ENCODE data around the gene TOM1L1.

Gene TOM1L1

DNA sequence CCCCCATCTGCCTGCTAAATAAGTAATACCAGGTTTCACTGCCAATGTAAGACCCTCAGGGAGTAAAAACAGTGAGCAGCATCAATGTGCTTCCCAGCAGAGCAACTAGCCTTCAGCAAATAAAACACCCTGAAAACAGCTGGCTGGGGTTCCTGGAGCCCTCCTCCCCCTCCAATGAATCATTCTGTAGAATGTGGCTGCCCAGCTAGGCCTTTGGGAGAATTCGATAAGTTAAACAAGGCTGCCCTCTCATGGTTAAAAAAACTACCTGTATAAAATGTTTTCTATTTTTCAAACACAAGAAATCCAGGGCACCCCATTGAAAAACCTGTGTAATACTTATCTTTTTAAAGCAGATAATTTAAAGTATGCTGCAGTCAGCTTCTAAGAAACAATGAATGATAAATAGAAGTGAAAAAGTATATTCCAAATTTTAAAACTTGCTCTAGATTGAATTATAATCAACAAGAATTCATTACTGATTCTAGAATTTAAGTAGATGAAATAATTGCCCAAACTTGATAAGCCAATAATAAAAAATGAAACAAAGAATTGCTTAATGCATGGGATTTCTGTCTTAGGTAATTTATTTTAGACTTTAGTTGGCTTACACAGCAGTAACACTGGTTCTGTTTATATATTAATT, 9.4 kb upstream of the TOM1L1 start:
- Histone ChIP-seq H3K36me3 (ENCODE audit: control insufficient read depth in 2 of 2, insufficient read depth in 1 of 2, low read length in 2 of 2) (no peaks in the 10 kb centered on the region), H3K9me3 (ENCODE audit: control insufficient read depth, insufficient read depth, low read depth, low read length) (no peaks in the 10 kb centered on the region), H3K4me3 (ENCODE audit: low read depth, low read length) (no peak overlapping the region), H3K4me1 (ENCODE audit: control insufficient read depth, insufficient read depth, low read length) (no peaks in the 10 kb centered on the region), H3K27ac (ENCODE audit: extremely low read depth, low read depth, low read length) (no peak overlapping the region)
- ChIA-PET POLR2A (no interaction called here), CTCF (interaction anchor here (0.5 to 1.6 kb wide), 11 partner anchors 8 to 1851 kb away, joined by 3 to 5 read pairs (median 3); no protein-coding TSS in a partner anchor)
- TF ChIP-seq ZNF521 (tag by site-specific recombination; IDR thresholded peaks at IDR 0.05) (no peak), ZNF654 (tag by site-specific recombination; IDR thresholded peaks at IDR 0.05; ENCODE audit: low read depth) (peak; percentile 79)

DNA sequence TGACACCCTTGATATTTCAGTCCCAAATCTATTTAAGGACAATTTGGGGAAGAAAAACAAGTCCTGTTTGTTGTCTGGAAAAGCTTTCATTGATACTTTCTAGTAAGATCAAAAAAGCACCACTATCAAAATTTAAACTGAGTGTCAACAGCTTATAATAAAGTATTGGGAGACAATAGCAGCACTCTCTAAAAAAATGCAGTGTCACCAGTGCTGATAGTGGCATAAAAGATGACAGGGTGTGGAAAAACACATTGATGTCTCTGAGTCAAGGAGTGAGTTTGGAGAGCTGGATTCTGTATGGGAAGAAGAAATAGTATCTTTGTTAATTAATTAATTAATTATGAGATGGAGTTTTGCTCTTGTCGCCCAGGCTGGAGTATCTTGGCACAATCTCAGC, 8.3 kb upstream of the TOM1L1 start:
- H3K27ac ChIP-seq (ENCODE audit: extremely low read depth, low read depth, low read length), result no peak overlapping the region
- H3K9me3 ChIP-seq (ENCODE audit: control insufficient read depth, insufficient read depth, low read depth, low read length), result no peaks in the 10 kb centered on the region
- no peaks in the 10 kb centered on the region for H3K4me1 ChIP-seq (ENCODE audit: control insufficient read depth, insufficient read depth, low read length)
- ChIA-PET CTCF (interaction anchor here (0.6 kb wide), 1 partner anchor 1025 kb away, joined by 5 read pairs; no protein-coding TSS in a partner anchor), POLR2A (no interaction called here)
- no peaks in the 10 kb centered on the region for H3K36me3 ChIP-seq (ENCODE audit: control insufficient read depth in 2 of 2, insufficient read depth in 1 of 2, low read length in 2 of 2)
- H3K4me3 ChIP-seq (ENCODE audit: low read depth, low read length), result no peak overlapping the region
- no peak for TF ChIP-seq ZNF133 (tag by site-specific recombination; IDR thresholded peaks at IDR 0.05)
- no peak for TF ChIP-seq KLF1 (tag by site-specific recombination; IDR thresholded peaks at IDR 0.05)
- TF ChIP-seq ZNF621 (tag by site-specific recombination; IDR thresholded peaks at IDR 0.05), result no peak
- no peak for TF ChIP-seq HOXD13 (CRISPR knock-in tag; IDR thresholded peaks at IDR 0.05; ENCODE audit: borderline replicate concordance)
- TF ChIP-seq, protein P1, sequence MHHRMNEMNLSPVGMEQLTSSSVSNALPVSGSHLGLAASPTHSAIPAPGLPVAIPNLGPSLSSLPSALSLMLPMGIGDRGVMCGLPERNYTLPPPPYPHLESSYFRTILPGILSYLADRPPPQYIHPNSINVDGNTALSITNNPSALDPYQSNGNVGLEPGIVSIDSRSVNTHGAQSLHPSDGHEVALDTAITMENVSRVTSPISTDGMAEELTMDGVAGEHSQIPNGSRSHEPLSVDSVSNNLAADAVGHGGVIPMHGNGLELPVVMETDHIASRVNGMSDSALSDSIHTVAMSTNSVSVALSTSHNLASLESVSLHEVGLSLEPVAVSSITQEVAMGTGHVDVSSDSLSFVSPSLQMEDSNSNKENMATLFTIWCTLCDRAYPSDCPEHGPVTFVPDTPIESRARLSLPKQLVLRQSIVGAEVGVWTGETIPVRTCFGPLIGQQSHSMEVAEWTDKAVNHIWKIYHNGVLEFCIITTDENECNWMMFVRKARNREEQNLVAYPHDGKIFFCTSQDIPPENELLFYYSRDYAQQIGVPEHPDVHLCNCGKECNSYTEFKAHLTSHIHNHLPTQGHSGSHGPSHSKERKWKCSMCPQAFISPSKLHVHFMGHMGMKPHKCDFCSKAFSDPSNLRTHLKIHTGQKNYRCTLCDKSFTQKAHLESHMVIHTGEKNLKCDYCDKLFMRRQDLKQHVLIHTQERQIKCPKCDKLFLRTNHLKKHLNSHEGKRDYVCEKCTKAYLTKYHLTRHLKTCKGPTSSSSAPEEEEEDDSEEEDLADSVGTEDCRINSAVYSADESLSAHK (tag by site-specific recombination; IDR thresholded peaks at IDR 0.05), result no peak
- TF ChIP-seq EGR2 (tag by site-specific recombination; IDR thresholded peaks at IDR 0.05; ENCODE audit: low read depth), result no peak
- no peak for TF ChIP-seq ZNF248 (tag by site-specific recombination; IDR thresholded peaks at IDR 0.05)
- no peak for TF ChIP-seq ZNF23 (tag by site-specific recombination; IDR thresholded peaks at IDR 0.05; ENCODE audit: borderline replicate concordance)
- no peak for TF ChIP-seq ZNF394 (tag by site-specific recombination; IDR thresholded peaks at IDR 0.05; ENCODE audit: borderline replicate concordance)
- no peak for TF ChIP-seq ZNF529 (tag by site-specific recombination; IDR thresholded peaks at IDR 0.05; ENCODE audit: insufficient replicate concordance)
- no peak for TF ChIP-seq KLF8 (tag by site-specific recombination; IDR thresholded peaks at IDR 0.05)
- TF ChIP-seq, protein P2, sequence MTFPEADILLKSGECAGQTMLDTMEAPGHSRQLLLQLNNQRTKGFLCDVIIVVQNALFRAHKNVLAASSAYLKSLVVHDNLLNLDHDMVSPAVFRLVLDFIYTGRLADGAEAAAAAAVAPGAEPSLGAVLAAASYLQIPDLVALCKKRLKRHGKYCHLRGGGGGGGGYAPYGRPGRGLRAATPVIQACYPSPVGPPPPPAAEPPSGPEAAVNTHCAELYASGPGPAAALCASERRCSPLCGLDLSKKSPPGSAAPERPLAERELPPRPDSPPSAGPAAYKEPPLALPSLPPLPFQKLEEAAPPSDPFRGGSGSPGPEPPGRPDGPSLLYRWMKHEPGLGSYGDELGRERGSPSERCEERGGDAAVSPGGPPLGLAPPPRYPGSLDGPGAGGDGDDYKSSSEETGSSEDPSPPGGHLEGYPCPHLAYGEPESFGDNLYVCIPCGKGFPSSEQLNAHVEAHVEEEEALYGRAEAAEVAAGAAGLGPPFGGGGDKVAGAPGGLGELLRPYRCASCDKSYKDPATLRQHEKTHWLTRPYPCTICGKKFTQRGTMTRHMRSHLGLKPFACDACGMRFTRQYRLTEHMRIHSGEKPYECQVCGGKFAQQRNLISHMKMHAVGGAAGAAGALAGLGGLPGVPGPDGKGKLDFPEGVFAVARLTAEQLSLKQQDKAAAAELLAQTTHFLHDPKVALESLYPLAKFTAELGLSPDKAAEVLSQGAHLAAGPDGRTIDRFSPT (tag by site-specific recombination; IDR thresholded peaks at IDR 0.05), result no peak
- TF ChIP-seq ZNF174 (tag by site-specific recombination; IDR thresholded peaks at IDR 0.05), result no peak
- TF ChIP-seq ZNF777 (tag by site-specific recombination; IDR thresholded peaks at IDR 0.05; ENCODE audit: borderline replicate concordance), result no peak
- no peak for TF ChIP-seq ZNF548 (tag by site-specific recombination; IDR thresholded peaks at IDR 0.05)

DNA sequence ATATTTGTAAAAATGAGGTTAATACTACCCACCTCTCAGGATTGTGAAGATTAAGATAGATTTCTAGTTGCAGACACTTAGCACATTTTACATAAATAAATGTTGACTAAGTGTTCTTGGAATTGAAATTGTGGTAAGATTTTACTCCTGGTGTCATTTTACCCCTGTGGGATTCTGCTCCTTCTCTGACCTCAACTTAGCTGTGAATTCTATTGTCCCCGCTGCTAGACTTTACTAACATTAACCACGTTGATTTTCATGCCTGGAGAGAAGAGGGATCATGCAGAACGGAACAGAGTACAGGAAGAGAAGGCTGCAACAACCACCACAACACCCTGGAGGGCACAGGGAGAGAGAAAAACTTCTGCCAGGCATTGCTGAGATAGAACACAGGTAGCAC, 2.1 kb upstream of the TOM1L1 start:
- H3K27ac ChIP-seq (ENCODE audit: extremely low read depth, low read depth, low read length), result no peak overlapping the region
- ChIA-PET CTCF (interaction anchor here (1.3 kb wide), 1 partner anchor 8 kb away, joined by 5 read pairs; no protein-coding TSS in a partner anchor), POLR2A (no interaction called here)
- no peaks in the 10 kb centered on the region for H3K4me1 ChIP-seq (ENCODE audit: control insufficient read depth, insufficient read depth, low read length)
- H3K9me3 ChIP-seq (ENCODE audit: control insufficient read depth, insufficient read depth, low read depth, low read length), result no peaks in the 10 kb centered on the region
- peaks cover 0 to 4% of the 10 kb centered on the region in 2 experiments; a peak in 1 of 3 replicates for H3K36me3 ChIP-seq (ENCODE audit: control insufficient read depth in 2 of 2, insufficient read depth in 1 of 2, low read length in 2 of 2)
- H3K4me3 ChIP-seq (ENCODE audit: low read depth, low read length), result no peak overlapping the region
- TF ChIP-seq, protein P3, sequence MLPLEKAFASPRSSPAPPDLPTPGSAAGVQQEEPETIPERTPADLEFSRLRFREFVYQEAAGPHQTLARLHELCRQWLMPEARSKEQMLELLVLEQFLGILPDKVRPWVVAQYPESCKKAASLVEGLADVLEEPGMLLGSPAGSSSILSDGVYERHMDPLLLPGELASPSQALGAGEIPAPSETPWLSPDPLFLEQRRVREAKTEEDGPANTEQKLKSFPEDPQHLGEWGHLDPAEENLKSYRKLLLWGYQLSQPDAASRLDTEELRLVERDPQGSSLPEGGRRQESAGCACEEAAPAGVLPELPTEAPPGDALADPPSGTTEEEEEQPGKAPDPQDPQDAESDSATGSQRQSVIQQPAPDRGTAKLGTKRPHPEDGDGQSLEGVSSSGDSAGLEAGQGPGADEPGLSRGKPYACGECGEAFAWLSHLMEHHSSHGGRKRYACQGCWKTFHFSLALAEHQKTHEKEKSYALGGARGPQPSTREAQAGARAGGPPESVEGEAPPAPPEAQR (tag by site-specific recombination; IDR thresholded peaks at IDR 0.05), result no peak
- TF ChIP-seq ZNF132 (tag by site-specific recombination; IDR thresholded peaks at IDR 0.05; ENCODE audit: borderline replicate concordance) (no peak), ZNF16 (tag by site-specific recombination; IDR thresholded peaks at IDR 0.05; ENCODE audit: low read depth) (no peak), KLF9 (tag by site-specific recombination; IDR thresholded peaks at IDR 0.05; ENCODE audit: low read depth) (no peak), SALL2 (tag by site-specific recombination; IDR thresholded peaks at IDR 0.05; ENCODE audit: borderline replicate concordance) (no peak), ZNF558 (tag by site-specific recombination; IDR thresholded peaks at IDR 0.05) (no peak), ZNF555 (tag by site-specific recombination; conservative IDR thresholded peaks at IDR 0.05) (no peak), ZNF510 (tag by site-specific recombination; IDR thresholded peaks at IDR 0.05; ENCODE audit: insufficient replicate concordance) (no peak), ZNF266 (tag by site-specific recombination; IDR thresholded peaks at IDR 0.05; ENCODE audit: low read depth) (no peak), ZNF670 (tag by site-specific recombination; IDR thresholded peaks at IDR 0.05; ENCODE audit: low read depth) (no peak)
